H9 (cell line): ENCODE measurements around the gene GNPNAT1. TPM values are rescaled to one million over a fixed set of nuclear protein-coding genes. Genes with fewer than 3 reads are reported as not detected.

ENCODE experiments used
- DNase-seq: peaks from one replicate; pipeline ENCODE4 v3.0.0-alpha.2; 2017
- H2AFZ ChIP-seq: one replicate; pipeline ENCODE4 v1.6.1; 2013; ENCODE audit warnings: mild to moderate bottlenecking, low read length, control low read depth, moderate library complexity
- H2AK5ac ChIP-seq: 2 replicates; pipeline ENCODE4 v1.6.1; 2013; ENCODE audit warnings: low read length, control low read depth, mixed read lengths; ENCODE audit not compliant: insufficient read length
- H2BK120ac ChIP-seq: one replicate; pipeline ENCODE4 v1.6.1; 2013; ENCODE audit warnings: low read depth, mild to moderate bottlenecking, low read length, control low read depth, inconsistent platforms; ENCODE audit not compliant: poor library complexity, severe bottlenecking
- H2BK12ac ChIP-seq: 2 replicates; pipeline ENCODE4 v1.6.1; 2013; ENCODE audit warnings: low read length, control low read depth, mixed read lengths, low read depth; ENCODE audit not compliant: insufficient read length
- H2BK15ac ChIP-seq: 2 replicates; pipeline ENCODE4 v1.6.1; 2013; ENCODE audit warnings: low read depth, low read length, control low read depth
- H2BK20ac ChIP-seq: one replicate; pipeline ENCODE4 v1.6.1; 2013; ENCODE audit warnings: low read depth, mild to moderate bottlenecking, low read length, control low read depth, inconsistent platforms; ENCODE audit not compliant: poor library complexity, severe bottlenecking
- H2BK5ac ChIP-seq: 2 replicates; pipeline ENCODE4 v1.6.1; 2013; ENCODE audit warnings: low read length, control low read depth, mixed read lengths; ENCODE audit not compliant: insufficient read length
- H3K14ac ChIP-seq: 2 replicates; pipeline ENCODE4 v1.6.1; 2013; ENCODE audit warnings: low read length, control low read depth; ENCODE audit not compliant: insufficient read depth
- H3K18ac ChIP-seq: 2 replicates; pipeline ENCODE4 v1.6.1; 2013; ENCODE audit warnings: low read depth, mild to moderate bottlenecking, mixed read lengths, low read length, control low read depth; ENCODE audit not compliant: insufficient read length
- H3K23ac ChIP-seq: 2 replicates; pipeline ENCODE4 v1.6.1; 2013; ENCODE audit warnings: low read length, control low read depth, mixed read lengths, low read depth; ENCODE audit not compliant: insufficient read length
- H3K23me2 ChIP-seq: 2 replicates; pipeline ENCODE4 v1.6.1; 2013; ENCODE audit warnings: low read depth, mild to moderate bottlenecking, mixed read lengths, low read length, control low read depth; ENCODE audit not compliant: insufficient read length, poor library complexity, severe bottlenecking
- H3K27ac ChIP-seq: 2 replicates; pipeline ENCODE4 v1.5.1; 2013; ENCODE audit warnings: low read length, control low read depth, mixed read lengths, low read depth; ENCODE audit not compliant: insufficient read length
- H3K27me3 ChIP-seq: 2 replicates; pipeline ENCODE4 v1.6.1; 2013; ENCODE audit warnings: low read length, control low read depth, inconsistent platforms; ENCODE audit not compliant: insufficient read depth
- H3K4ac ChIP-seq: 2 replicates; pipeline ENCODE4 v1.6.1; 2013; ENCODE audit warnings: low read depth, mild to moderate bottlenecking, control low read depth, inconsistent platforms, low read length, moderate library complexity
- H3K4me1 ChIP-seq: 2 replicates; pipeline ENCODE4 v1.6.1; 2013; ENCODE audit warnings: low read length, control low read depth, inconsistent platforms; ENCODE audit not compliant: insufficient read depth
- H3K4me2 ChIP-seq: 2 replicates; pipeline ENCODE4 v1.6.1; 2013; ENCODE audit warnings: low read length, control low read depth, mixed read lengths; ENCODE audit not compliant: insufficient read length, insufficient read depth
- H3K56ac ChIP-seq: 2 replicates; pipeline ENCODE4 v1.6.1; 2013; ENCODE audit warnings: low read depth, mild to moderate bottlenecking, mixed read lengths, low read length, control low read depth; ENCODE audit not compliant: insufficient read length
- H3K79me1 ChIP-seq: 2 replicates; pipeline ENCODE4 v1.6.1; 2013; ENCODE audit warnings: low read depth, mild to moderate bottlenecking, moderate library complexity, low read length, control low read depth, inconsistent platforms; ENCODE audit not compliant: insufficient read depth, poor library complexity, severe bottlenecking
- H3K79me2 ChIP-seq: 2 replicates; pipeline ENCODE4 v1.6.1; 2013; ENCODE audit warnings: low read length, control low read depth, inconsistent platforms; ENCODE audit not compliant: insufficient read depth
- H3K9ac ChIP-seq: 2 replicates; pipeline ENCODE4 v1.6.1; 2013; ENCODE audit warnings: low read length, control low read depth, mixed read lengths; ENCODE audit not compliant: insufficient read length; ENCODE audit errors: extremely low read depth
- H3K9me3 ChIP-seq: one replicate; pipeline ENCODE4 v1.6.1; 2013; ENCODE audit warnings: low read depth, low read length, inconsistent platforms; ENCODE audit not compliant: control insufficient read depth
- H3T11ph ChIP-seq: one replicate; pipeline ENCODE4 v1.6.1; 2013; ENCODE audit warnings: mild to moderate bottlenecking, low read length, control low read depth, inconsistent platforms
- H4K20me1 ChIP-seq: one replicate; pipeline ENCODE4 v1.6.1; 2013; ENCODE audit not compliant: control insufficient read depth, insufficient read length, insufficient read depth
- H4K5ac ChIP-seq: 2 replicates; pipeline ENCODE4 v1.6.1; 2013; ENCODE audit warnings: low read depth, mild to moderate bottlenecking, mixed read lengths, low read length, control low read depth; ENCODE audit not compliant: insufficient read length
- H4K8ac ChIP-seq: replicated peaks from 2 replicates; pipeline ENCODE4 v1.6.1; 2013; ENCODE audit warnings: low read length, control low read depth, mixed read lengths, low read depth; ENCODE audit not compliant: insufficient read length
- H4K91ac ChIP-seq: 2 replicates; pipeline ENCODE4 v1.6.1; 2013; ENCODE audit warnings: low read depth, mild to moderate bottlenecking, moderate library complexity, mixed read lengths, low read length, control low read depth; ENCODE audit not compliant: insufficient read length
- H3K27ac Mint-ChIP-seq, 3 experiments: 2 replicates in 2 of 3; 3 replicates in 1 of 3; pipeline ENCODE4 v1.8.0; 2020 to 2021; ENCODE audit warnings: mixed read lengths in 3 of 3, mild to moderate bottlenecking in 1 of 3, moderate library complexity in 1 of 3
- H3K27me3 Mint-ChIP-seq: 2 replicates; pipeline ENCODE4 v1.8.0; 2021; ENCODE audit warnings: low read depth, mild to moderate bottlenecking, moderate library complexity, mixed read lengths
- H3K36me3 Mint-ChIP-seq, 3 experiments: 2 replicates in 2 of 3; 3 replicates in 1 of 3; pipeline ENCODE4 v1.8.0; 2020 to 2021; ENCODE audit warnings: low read depth in 3 of 3, mixed read lengths in 3 of 3; ENCODE audit not compliant: insufficient read depth in 1 of 3
- H3K4me1 Mint-ChIP-seq, 2 experiments: 2 replicates each; pipeline ENCODE4 v1.8.0; 2020; ENCODE audit warnings: mixed read lengths in 2 of 2
- H3K4me3 Mint-ChIP-seq, 2 experiments: 2 replicates in 1 of 2; 3 replicates in 1 of 2; pipeline ENCODE4 v1.8.0; 2020 to 2021; ENCODE audit warnings: mild to moderate bottlenecking in 2 of 2, mixed read lengths in 2 of 2, moderate library complexity in 1 of 2
- H3K9me3 Mint-ChIP-seq, 2 experiments: 2 replicates in 1 of 2; 3 replicates in 1 of 2; pipeline ENCODE4 v1.8.0; 2020; ENCODE audit warnings: mild to moderate bottlenecking in 2 of 2, mixed read lengths in 2 of 2, moderate library complexity in 1 of 2
- CTCF ChIP-seq: fragments of 200-600 bp; sonication (generic); conservative IDR thresholded peaks from 3 replicates; pipeline ENCODE4 v1.8.0; 2021; ENCODE audit warnings: antibody characterized with exemption, mild to moderate bottlenecking
- WGBS: extraction: QIAGEN DNeasy Blood & Tissue Kit; methylation state at CpG from one replicate; pipeline ENCODE4 v1.1.7; 2013; ENCODE audit warnings: missing lambda C conversion rate, low lambda C conversion rate, mixed read lengths; ENCODE audit not compliant: insufficient read length; ENCODE audit errors: extremely low coverage; 5-methylcytosine and 5-hydroxymethylcytosine counted together
- total RNA-seq: library from RNA; stranded (reverse); gene quantifications from 2 replicates; pipeline ENCODE4 v1.2.1, GENCODE V29; 2021

The GNPNAT1 gene
- total RNA-seq, 1 experiment from 2014 or later: 49.0 TPM

DNA sequence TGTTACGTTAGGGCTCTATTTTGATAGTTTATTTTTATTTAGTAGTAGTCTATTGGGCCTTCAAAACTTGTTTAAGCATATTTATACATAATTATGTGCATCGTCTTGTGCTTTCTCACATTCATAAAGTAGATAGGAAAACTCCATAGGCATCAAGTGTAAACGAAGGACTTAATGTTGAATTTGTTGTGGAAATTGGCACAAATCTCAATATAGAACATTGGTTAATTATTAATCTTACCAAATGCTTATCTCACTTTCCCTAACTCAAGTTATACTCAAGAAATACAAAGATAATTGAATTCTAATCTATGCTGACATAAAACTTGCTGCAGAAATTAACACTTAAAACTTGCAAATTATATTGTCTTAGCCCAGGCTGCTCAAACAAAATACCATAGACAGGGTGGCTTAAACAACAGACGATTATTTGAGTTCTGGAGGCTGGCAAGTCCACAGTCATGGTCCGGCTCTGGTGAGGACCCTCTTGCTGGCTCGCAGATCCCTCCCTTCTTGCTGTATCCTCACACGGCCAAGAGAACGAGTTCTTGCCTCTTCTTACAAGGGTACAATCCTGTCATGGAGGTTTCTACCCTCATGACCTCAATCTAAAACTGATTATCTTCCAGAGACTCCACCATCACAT is 42.6 kb downstream of the GNPNAT1 start:
- Histone ChIP-seq H3K23me2 (no peaks in the 10 kb centered on the region), H3K23ac (no peak overlapping the region), H4K20me1 (no peaks in the 10 kb centered on the region), H3K27ac (no peak overlapping the region), H3K18ac (no peak overlapping the region), H4K8ac (no peak overlapping the region), H2BK120ac (no peak overlapping the region), H3K79me1 (no peaks in the 10 kb centered on the region), H3K79me2 (no peaks in the 10 kb centered on the region), H3K4me1 (no peaks in the 10 kb centered on the region), H3K9me3 (no peaks in the 10 kb centered on the region), H4K5ac (no peak overlapping the region), H2BK5ac (no peak overlapping the region), H2BK15ac (no peak overlapping the region), H4K91ac (no peak overlapping the region), H3K4me2 (no peak overlapping the region), H2BK12ac (no peak overlapping the region), H2AK5ac (no peak overlapping the region), H3K14ac (no peak overlapping the region), H2BK20ac (no peak overlapping the region), H3T11ph (no peak overlapping the region), H3K4ac (no peak overlapping the region), H3K27me3 (no peaks in the 10 kb centered on the region), H3K9ac (no peak overlapping the region), H2AFZ (no peak overlapping the region), H3K56ac (no peak overlapping the region)
- TF ChIP-seq CTCF: no peak
- Mint-ChIP-seq H3K27ac (0 out of 7 replicates have a peak overlapping the region, but pooled peaks of 1 of the 3 experiments have one; percentile 12), H3K9me3 (no peaks in the 10 kb centered on the region), H3K36me3 (peaks cover 13 to 50% (median 49%) of the 10 kb centered on the region in 3 experiments; a peak in 6 of 7 replicates), H3K27me3 (no peaks in the 10 kb centered on the region), H3K4me1 (no peaks in the 10 kb centered on the region), H3K4me3 (no peak overlapping the region)
- no CpG with 5 or more reads among the region's 8 CpGs for WGBS
- no peak for DNase-seq
